H1 (cell line): ENCODE measurements around the gene SLC35E4. TPM values are rescaled to one million over a fixed set of nuclear protein-coding genes. Genes with fewer than 3 reads are reported as not detected.
A peak's percentile ranks its signal among the peaks of the same experiment; 100 is the strongest.

Source experiments
- BRCA1 ChIP-seq: IDR thresholded peaks from 2 replicates; pipeline ENCODE4 v1.6.1; 2012; ENCODE audit warnings: low read depth, low read length, improper control_type of control experiment
- CHD7 ChIP-seq: fragments of 300-600 bp; sonication (generic); IDR thresholded peaks from 2 replicates; pipeline ENCODE4 v1.7.1; 2012; ENCODE audit warnings: low read length, moderate library complexity, mild to moderate bottlenecking, inconsistent platforms; ENCODE audit not compliant: insufficient replicate concordance
- HDAC6 ChIP-seq: IDR thresholded peaks from one replicate; pipeline ENCODE4 v1.7.1; 2012; ENCODE audit warnings: low read depth, mild to moderate bottlenecking, inconsistent platforms, low read length, moderate library complexity
- KDM5A ChIP-seq: fragments of 200-600 bp; IDR thresholded peaks from 2 replicates; pipeline ENCODE4 v1.7.1; 2012; ENCODE audit warnings: mild to moderate bottlenecking, low read length, inconsistent platforms, mixed read lengths
- MAX ChIP-seq: IDR thresholded peaks from 2 replicates; pipeline ENCODE4 v1.6.1; 2012; ENCODE audit warnings: inconsistent platforms
- NRF1 ChIP-seq: IDR thresholded peaks from 2 replicates; pipeline ENCODE4 v1.6.1; 2011; ENCODE audit warnings: mild to moderate bottlenecking, low read depth, low read length, improper control_type of control experiment
- PHF8 ChIP-seq: fragments of 200-600 bp; sonication (generic); conservative IDR thresholded peaks from 2 replicates; pipeline ENCODE4 v1.7.1; 2012; ENCODE audit warnings: low read depth, mild to moderate bottlenecking, inconsistent platforms, low read length, moderate library complexity
- TBP ChIP-seq: IDR thresholded peaks from 2 replicates; pipeline ENCODE4 v1.6.1; 2011; ENCODE audit warnings: low read depth, low read length, improper control_type of control experiment
- YY1 ChIP-seq: IDR thresholded peaks from 2 replicates; pipeline ENCODE4 v1.6.1; 2011; ENCODE audit warnings: low read depth, mild to moderate bottlenecking, low read length
- ZNF274 ChIP-seq: IDR thresholded peaks from 2 replicates; pipeline ENCODE4 v1.7.0; 2012; ENCODE audit warnings: low read length, borderline replicate concordance; ENCODE audit errors: extremely low read depth
- polyA plus RNA-seq, 7 experiments: library from polyadenylated mRNA; depleted of rRNA in 3 of 7; stranded (reverse) in 5 of 7; unstranded in 2 of 7; fragments of >200 nt in 5 of 7; fragments of 200-250 nt in 2 of 7; gene quantifications; 1 replicate in 5 of 7; 2 replicates in 1 of 7; 4 replicates in 1 of 7; pipeline versions ENCODE4 v1.2.1 to v1.2.3, GENCODE V29; 2011 to 2013; ENCODE audit warnings: missing spikeins in 2 of 7, mixed read lengths in 2 of 7
- total RNA-seq: library from RNA; stranded (reverse); fragmentation: NEBNext Ultra II Directional; extraction: Animal tissue kit (Norgen Biotek cat#: 25700); gene quantifications from 2 replicates; pipeline ENCODE4 v1.2.1, GENCODE V29; 2021
- TF ChIP-seq, protein P1 (sequence below): IDR thresholded peaks from 2 replicates; pipeline ENCODE4 v1.6.1; 2011; ENCODE audit warnings: low read length, improper control_type of control experiment

Gene SLC35E4
- total and polyA plus RNA-seq, 2 of the 8 experiments (the other 6 are each of a cell fraction or from before 2014, with no cell fraction given), result 5.1 to 5.6 TPM

- TF ChIP-seq BRCA1 (no peak), TBP (no peak), NRF1 (no peak), MAX (no peak), KDM5A (no peak), ZNF274 (no peak), CHD7 (no peak), YY1 (peak; percentile 91), PHF8 (no peak; the same call in 1 of the 2 replicates), HDAC6 (no peak)
- TF ChIP-seq, protein P1, sequence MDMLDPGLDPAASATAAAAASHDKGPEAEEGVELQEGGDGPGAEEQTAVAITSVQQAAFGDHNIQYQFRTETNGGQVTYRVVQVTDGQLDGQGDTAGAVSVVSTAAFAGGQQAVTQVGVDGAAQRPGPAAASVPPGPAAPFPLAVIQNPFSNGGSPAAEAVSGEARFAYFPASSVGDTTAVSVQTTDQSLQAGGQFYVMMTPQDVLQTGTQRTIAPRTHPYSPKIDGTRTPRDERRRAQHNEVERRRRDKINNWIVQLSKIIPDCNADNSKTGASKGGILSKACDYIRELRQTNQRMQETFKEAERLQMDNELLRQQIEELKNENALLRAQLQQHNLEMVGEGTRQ, result no peak
These were observed 58.6 kb downstream of the SLC35E4 start (continued) for GRCh38 chr22:30694171-30694639.
